SK-N-SH (cell line): Measurements from ENCODE around the gene TWNK. TPM values are rescaled to one million over a fixed set of nuclear protein-coding genes. Genes with fewer than 3 reads are reported as not detected.

ENCODE experiments used
- CTCF ChIA-PET: fragments of 300-600, 350-600 bp; formaldehyde crosslinking; extraction: SDS; loops from one replicate; lab custom pipeline; 2021; lab: Yijun Ruan, JAX
- POLR2A ChIA-PET: fragments of 350-600 bp; sonication (Branson Sonifier 250); formaldehyde crosslinking; extraction: SDS; loops from one replicate; lab custom pipeline; 2020; ENCODE audit warnings: antibody characterized with exemption, inconsistent platforms; lab: Yijun Ruan, JAX
- DNase-seq: peaks from one replicate; pipeline ENCODE4 v3.0.0; 2012
- H2AFZ ChIP-seq: fragments of 200-600 bp; sonication (generic); 2 replicates; pipeline ENCODE4 v1.8.1; 2016; ENCODE audit warnings: antibody characterized with exemption, mild to moderate bottlenecking, low read depth
- H3F3A ChIP-seq: fragments of 200-600 bp; sonication (generic); replicated peaks from 2 replicates; pipeline ENCODE3; 2016; ENCODE audit warnings: antibody characterized with exemption, mild to moderate bottlenecking; ENCODE audit not compliant: insufficient read depth
- H3K27ac ChIP-seq, 2 experiments: fragments of 200-500 bp in 1 of 2; fragments of 200-600 bp in 1 of 2; sonication (Bioruptor generic) in 1 of 2; sonication (generic), shearing (Covaris generic) in 1 of 2; 2 replicates each; pipeline versions ENCODE4 v1.5.1 to v1.6.1; 2014 to 2016; ENCODE audit warnings: low read depth in 2 of 2, inconsistent platforms in 1 of 2, low read length in 1 of 2, mild to moderate bottlenecking in 1 of 2, mixed read lengths in 1 of 2
- H3K27me3 ChIP-seq: fragments of 200-600 bp; sonication (generic), shearing (Covaris generic); 2 replicates; pipeline ENCODE4 v1.6.1; 2016; ENCODE audit warnings: mixed run types; ENCODE audit not compliant: insufficient read depth
- H3K36me3 ChIP-seq, 2 experiments: fragments of 200-500 bp in 1 of 2; fragments of 200-600 bp in 1 of 2; sonication (Bioruptor generic) in 1 of 2; sonication (generic) in 1 of 2; replicated peaks in 1 of 2; 2 replicates each; pipeline versions ENCODE3 to v1.5.1; 2014 to 2016; ENCODE audit warnings: low read length in 1 of 2, mild to moderate bottlenecking in 1 of 2; ENCODE audit not compliant: insufficient read depth in 2 of 2, control insufficient read depth in 1 of 2
- H3K4me1 ChIP-seq, 2 experiments: fragments of 200-500 bp in 1 of 2; fragments of 200-600 bp in 1 of 2; sonication (Bioruptor generic) in 1 of 2; sonication (generic), shearing (Covaris generic) in 1 of 2; 2 replicates each; pipeline versions ENCODE4 v1.5.1 to v1.6.1; 2014 to 2016; ENCODE audit warnings: low read depth in 1 of 2, low read length in 1 of 2, mixed run types in 1 of 2; ENCODE audit not compliant: insufficient read depth in 2 of 2, control insufficient read depth in 1 of 2
- H3K4me2 ChIP-seq: fragments of 200-600 bp; sonication (generic), shearing (Covaris generic); 2 replicates; pipeline ENCODE4 v1.6.1; 2017; ENCODE audit warnings: mixed run types
- H3K4me3 ChIP-seq, 2 experiments: fragments of 200-500 bp in 1 of 2; fragments of 200-600 bp in 1 of 2; sonication (Bioruptor generic) in 1 of 2; sonication (generic), shearing (Covaris generic) in 1 of 2; 2 replicates each; pipeline versions ENCODE4 v1.5.1 to v1.8.1; 2014 to 2016; ENCODE audit warnings: low read depth in 2 of 2, inconsistent platforms in 1 of 2, low read length in 1 of 2, mild to moderate bottlenecking in 1 of 2, mixed read lengths in 1 of 2, moderate library complexity in 1 of 2
- H3K79me2 ChIP-seq: fragments of 200-600 bp; sonication (generic); 2 replicates; pipeline ENCODE4 v1.8.1; 2017; ENCODE audit warnings: mild to moderate bottlenecking; ENCODE audit not compliant: insufficient read depth
- H3K9ac ChIP-seq: fragments of 200-600 bp; sonication (generic); 2 replicates; pipeline ENCODE4 v1.6.1; 2017; ENCODE audit warnings: mixed run types
- H3K9me2 ChIP-seq: fragments of 200-600 bp; sonication (generic); 2 replicates; pipeline ENCODE4 v1.6.1; 2017; ENCODE audit warnings: mixed run types
- H3K9me3 ChIP-seq: fragments of 200-600 bp; sonication (generic); 2 replicates; pipeline ENCODE4 v1.6.1; 2017; ENCODE audit warnings: mixed run types, mild to moderate bottlenecking, moderate library complexity
- H4K20me1 ChIP-seq: fragments of 200-600 bp; sonication (generic); 2 replicates; pipeline ENCODE4 v1.6.1; 2017; ENCODE audit warnings: mild to moderate bottlenecking, mixed run types; ENCODE audit not compliant: insufficient read depth
- ELF1 ChIP-seq: IDR thresholded peaks from 2 replicates; pipeline ENCODE4 v1.4.0; 2012
- FOXJ3 ChIP-seq: sonication (generic); formaldehyde crosslinking; IDR thresholded peaks from 2 replicates; pipeline ENCODE4 v1.5.1; 2020; ENCODE audit warnings: mild to moderate bottlenecking, missing genetic modification reagents
- GABPA ChIP-seq: IDR thresholded peaks from 2 replicates; pipeline ENCODE4 v1.4.0; 2012; ENCODE audit warnings: low read depth, mild to moderate bottlenecking
- GATA2 ChIP-seq: sonication (generic); formaldehyde crosslinking; IDR thresholded peaks from 2 replicates; pipeline ENCODE4 v1.5.0; 2020; ENCODE audit warnings: mild to moderate bottlenecking, missing genetic modification reagents
- POLR2AphosphoS5 ChIP-seq: IDR thresholded peaks from 2 replicates; pipeline ENCODE4 v1.6.1; 2012; ENCODE audit warnings: low read depth, low read length
- RCOR1 ChIP-seq: fragments of 150-350 bp; IDR thresholded peaks from 2 replicates; pipeline ENCODE4 v1.6.1; 2017; ENCODE audit warnings: antibody characterized with exemption, low read length
- RFX5 ChIP-seq: IDR thresholded peaks from 2 replicates; pipeline ENCODE4 v1.6.1; 2012; ENCODE audit warnings: mild to moderate bottlenecking, improper control_type of control experiment, low read length
- RXRA ChIP-seq: IDR thresholded peaks from 2 replicates; pipeline ENCODE4 v1.4.0; 2012; ENCODE audit warnings: low read depth, mild to moderate bottlenecking, borderline replicate concordance
- SMC3 ChIP-seq: IDR thresholded peaks from 2 replicates; pipeline ENCODE4 v1.6.1; 2012; ENCODE audit warnings: low read depth, low read length, improper control_type of control experiment
- TAF1 ChIP-seq: IDR thresholded peaks from 2 replicates; pipeline ENCODE4 v1.6.1; 2012; ENCODE audit warnings: low read depth, mild to moderate bottlenecking, low read length, moderate library complexity, borderline replicate concordance
- TEAD4 ChIP-seq: IDR thresholded peaks from 2 replicates; pipeline ENCODE4 v1.4.0; 2012; ENCODE audit warnings: mild to moderate bottlenecking, borderline replicate concordance; ENCODE audit not compliant: insufficient read depth
- YY1 ChIP-seq: IDR thresholded peaks from 2 replicates; pipeline ENCODE4 v1.4.0; 2012; ENCODE audit warnings: low read depth, mild to moderate bottlenecking
- WGBS: methylation state at CpG from one replicate; pipeline ENCODE4 v1.1.6; 2017; ENCODE audit warnings: low lambda C conversion rate; 5-methylcytosine and 5-hydroxymethylcytosine counted together
- polyA plus RNA-seq, 3 experiments: library from polyadenylated mRNA; depleted of rRNA; stranded (reverse); fragments of >200 nt; gene quantifications; 2 replicates each; pipeline ENCODE4 v1.2.3, GENCODE V29; 2012
- TF ChIP-seq, protein P1 (sequence below): fragments of 200-600 bp; sonication (generic); IDR thresholded peaks from 2 replicates; pipeline ENCODE4 v1.6.1; 2017; ENCODE audit warnings: antibody characterized with exemption, mild to moderate bottlenecking, moderate library complexity
- TF ChIP-seq, protein P2 (sequence below): IDR thresholded peaks from 2 replicates; pipeline ENCODE4 v1.4.0; 2012; ENCODE audit warnings: low read depth, borderline replicate concordance
- TF ChIP-seq, protein P3 (sequence below): fragments of 150-350 bp; IDR thresholded peaks from 2 replicates; pipeline ENCODE4 v1.6.1; 2016; ENCODE audit warnings: mild to moderate bottlenecking, low read depth, low read length
- TF ChIP-seq, protein P4 (sequence below): IDR thresholded peaks from 2 replicates; pipeline ENCODE4 v1.4.0; 2012; ENCODE audit warnings: low read depth

TWNK gene
- polyA plus RNA-seq, 1 of the 3 experiments (the other 2 are of a cell fraction) = 16.4 TPM

DNA sequence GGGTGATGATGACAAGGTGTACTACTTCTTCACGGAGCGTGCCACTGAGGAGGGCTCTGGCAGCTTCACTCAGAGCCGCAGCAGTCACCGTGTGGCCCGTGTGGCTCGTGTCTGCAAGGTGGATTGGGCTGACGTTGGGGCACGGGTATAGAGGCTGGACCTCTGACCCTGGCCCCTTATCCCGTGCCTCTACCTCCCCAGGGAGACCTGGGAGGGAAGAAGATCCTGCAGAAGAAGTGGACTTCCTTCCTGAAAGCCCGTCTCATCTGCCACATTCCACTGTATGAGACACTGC is 8.5 kb upstream of the TWNK start:
- Histone ChIP-seq H3K9me3 (no peaks in the 10 kb centered on the region), H3K9ac (no peak overlapping the region), H3F3A (no peaks in the 10 kb centered on the region), H3K36me3 (peaks cover 3 to 26% of the 10 kb centered on the region in 2 experiments), H3K9me2 (no peaks in the 10 kb centered on the region), H3K79me2 (no peaks in the 10 kb centered on the region), H3K27ac (no peak overlapping the region), H3K4me2 (no peak overlapping the region), H2AFZ (no peak overlapping the region), H3K4me3 (no peak overlapping the region), H3K27me3 (no peaks in the 10 kb centered on the region), H3K4me1 (no peaks in the 10 kb centered on the region), H4K20me1 (no peaks in the 10 kb centered on the region)
- POLR2A ChIA-PET = no interaction called here
- no peak for DNase-seq
- CTCF ChIA-PET = no interaction called here
- no CpG with 5 or more reads among the region's 10 CpGs for whole genome bisulfite sequencing
- TF ChIP-seq ELF1 (no peak), SMC3 (no peak), YY1 (no peak), RCOR1 (no peak), POLR2AphosphoS5 (no peak), FOXJ3 (CRISPR knock-in tag) (no peak), GATA2 (no peak)
- TF ChIP-seq, protein P1, sequence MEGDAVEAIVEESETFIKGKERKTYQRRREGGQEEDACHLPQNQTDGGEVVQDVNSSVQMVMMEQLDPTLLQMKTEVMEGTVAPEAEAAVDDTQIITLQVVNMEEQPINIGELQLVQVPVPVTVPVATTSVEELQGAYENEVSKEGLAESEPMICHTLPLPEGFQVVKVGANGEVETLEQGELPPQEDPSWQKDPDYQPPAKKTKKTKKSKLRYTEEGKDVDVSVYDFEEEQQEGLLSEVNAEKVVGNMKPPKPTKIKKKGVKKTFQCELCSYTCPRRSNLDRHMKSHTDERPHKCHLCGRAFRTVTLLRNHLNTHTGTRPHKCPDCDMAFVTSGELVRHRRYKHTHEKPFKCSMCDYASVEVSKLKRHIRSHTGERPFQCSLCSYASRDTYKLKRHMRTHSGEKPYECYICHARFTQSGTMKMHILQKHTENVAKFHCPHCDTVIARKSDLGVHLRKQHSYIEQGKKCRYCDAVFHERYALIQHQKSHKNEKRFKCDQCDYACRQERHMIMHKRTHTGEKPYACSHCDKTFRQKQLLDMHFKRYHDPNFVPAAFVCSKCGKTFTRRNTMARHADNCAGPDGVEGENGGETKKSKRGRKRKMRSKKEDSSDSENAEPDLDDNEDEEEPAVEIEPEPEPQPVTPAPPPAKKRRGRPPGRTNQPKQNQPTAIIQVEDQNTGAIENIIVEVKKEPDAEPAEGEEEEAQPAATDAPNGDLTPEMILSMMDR = no peak

DNA sequence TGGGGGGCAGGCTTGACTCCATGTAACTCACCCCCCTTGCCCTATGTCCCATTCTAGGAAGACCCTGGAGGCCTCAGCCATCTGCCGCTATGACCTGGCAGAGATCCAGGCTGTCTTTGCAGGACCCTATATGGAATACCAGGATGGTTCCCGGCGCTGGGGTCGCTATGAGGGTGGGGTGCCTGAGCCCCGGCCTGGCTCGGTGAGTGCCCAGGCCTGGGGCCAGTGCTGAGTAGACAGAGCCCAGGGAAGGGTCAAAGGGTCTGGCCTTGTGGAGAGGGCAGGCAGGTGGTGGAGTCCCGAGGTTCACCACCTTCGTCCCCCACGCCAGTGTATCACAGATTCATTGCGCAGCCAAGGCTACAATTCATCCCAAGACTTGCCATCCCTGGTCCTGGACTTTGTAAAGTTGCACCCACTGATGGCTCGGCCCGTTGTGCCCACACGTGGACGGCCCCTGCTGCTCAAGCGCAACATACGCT is 7.5 kb upstream of the TWNK start:
- H3K36me3 ChIP-seq = peaks cover 3 to 29% of the 10 kb centered on the region in 2 experiments
- no peaks in the 10 kb centered on the region for H4K20me1 ChIP-seq
- TF ChIP-seq GABPA (no peak), RFX5 (no peak), RXRA (no peak), TAF1 (no peak), TEAD4 (no peak), YY1 (no peak)
- TF ChIP-seq, protein P2, sequence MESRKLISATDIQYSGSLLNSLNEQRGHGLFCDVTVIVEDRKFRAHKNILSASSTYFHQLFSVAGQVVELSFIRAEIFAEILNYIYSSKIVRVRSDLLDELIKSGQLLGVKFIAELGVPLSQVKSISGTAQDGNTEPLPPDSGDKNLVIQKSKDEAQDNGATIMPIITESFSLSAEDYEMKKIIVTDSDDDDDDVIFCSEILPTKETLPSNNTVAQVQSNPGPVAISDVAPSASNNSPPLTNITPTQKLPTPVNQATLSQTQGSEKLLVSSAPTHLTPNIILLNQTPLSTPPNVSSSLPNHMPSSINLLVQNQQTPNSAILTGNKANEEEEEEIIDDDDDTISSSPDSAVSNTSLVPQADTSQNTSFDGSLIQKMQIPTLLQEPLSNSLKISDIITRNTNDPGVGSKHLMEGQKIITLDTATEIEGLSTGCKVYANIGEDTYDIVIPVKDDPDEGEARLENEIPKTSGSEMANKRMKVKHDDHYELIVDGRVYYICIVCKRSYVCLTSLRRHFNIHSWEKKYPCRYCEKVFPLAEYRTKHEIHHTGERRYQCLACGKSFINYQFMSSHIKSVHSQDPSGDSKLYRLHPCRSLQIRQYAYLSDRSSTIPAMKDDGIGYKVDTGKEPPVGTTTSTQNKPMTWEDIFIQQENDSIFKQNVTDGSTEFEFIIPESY = no peak
- TF ChIP-seq, protein P3, sequence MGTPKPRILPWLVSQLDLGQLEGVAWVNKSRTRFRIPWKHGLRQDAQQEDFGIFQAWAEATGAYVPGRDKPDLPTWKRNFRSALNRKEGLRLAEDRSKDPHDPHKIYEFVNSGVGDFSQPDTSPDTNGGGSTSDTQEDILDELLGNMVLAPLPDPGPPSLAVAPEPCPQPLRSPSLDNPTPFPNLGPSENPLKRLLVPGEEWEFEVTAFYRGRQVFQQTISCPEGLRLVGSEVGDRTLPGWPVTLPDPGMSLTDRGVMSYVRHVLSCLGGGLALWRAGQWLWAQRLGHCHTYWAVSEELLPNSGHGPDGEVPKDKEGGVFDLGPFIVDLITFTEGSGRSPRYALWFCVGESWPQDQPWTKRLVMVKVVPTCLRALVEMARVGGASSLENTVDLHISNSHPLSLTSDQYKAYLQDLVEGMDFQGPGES = no peak
- TF ChIP-seq, protein P4, sequence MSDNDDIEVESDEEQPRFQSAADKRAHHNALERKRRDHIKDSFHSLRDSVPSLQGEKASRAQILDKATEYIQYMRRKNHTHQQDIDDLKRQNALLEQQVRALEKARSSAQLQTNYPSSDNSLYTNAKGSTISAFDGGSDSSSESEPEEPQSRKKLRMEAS = no peak
- H3K9ac ChIP-seq = no peak overlapping the region
- no peak for DNase-seq
- no peaks in the 10 kb centered on the region for H3K9me3 ChIP-seq
- H3K9me2 ChIP-seq = no peaks in the 10 kb centered on the region
- H3F3A ChIP-seq = no peaks in the 10 kb centered on the region
- POLR2A ChIA-PET = no interaction called here
- H3K27ac ChIP-seq = no peak overlapping the region
- H3K4me3 ChIP-seq = no peak overlapping the region
- H3K27me3 ChIP-seq = no peaks in the 10 kb centered on the region
- CTCF ChIA-PET = interaction anchor here (1.7 kb wide), 1 partner anchor 18 kb away, joined by 5 read pairs; no protein-coding TSS in a partner anchor
- H3K79me2 ChIP-seq = no peaks in the 10 kb centered on the region
- no peak overlapping the region for H3K4me2 ChIP-seq
- H3K4me1 ChIP-seq = no peaks in the 10 kb centered on the region
- 89% methylated on average over 9 of the region's 16 CpGs for WGBS
- H2AFZ ChIP-seq = no peak overlapping the region
